NCI-H1092 (cell line): ENCODE measurements around the gene PLS1.
A peak's percentile ranks its signal among the peaks of the same experiment; 100 is the strongest.
"Not testable (repeated sequence)": the region's sequence is repeated elsewhere in the genome, so short reads cannot be mapped to it uniquely, and the experiment has no call there.

Experiments used
- DNase-seq: peaks from one replicate; lab custom pipeline; 2025; lab: John Stamatoyannopoulos, UW

PLS1 gene

DNA sequence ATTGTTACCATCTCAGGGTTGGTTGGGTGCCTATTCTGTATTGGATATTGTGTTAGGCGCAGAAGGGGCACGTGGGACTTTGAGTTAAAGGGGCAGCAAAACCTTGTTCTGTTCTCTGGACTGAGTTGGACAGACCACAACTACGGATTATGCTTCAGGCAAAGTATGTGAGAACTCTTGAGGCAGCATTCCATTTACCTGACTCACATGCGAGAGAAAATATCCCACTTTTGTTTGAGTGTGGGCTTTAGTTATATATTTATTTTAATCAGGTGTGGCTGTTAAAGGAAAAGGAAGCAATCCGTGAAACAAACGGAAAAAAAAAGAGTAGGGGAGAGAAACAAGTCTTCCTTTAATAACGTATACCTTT lies 627 bp upstream of the PLS1 start:
- no peak for DNase-seq

GRCh38 chr3:142596726-142597088 lies 514 bp downstream of the PLS1 start:
- no peak for DNase-seq

GRCh38 chr3:142597906-142598305 lies 1.7 kb downstream of the PLS1 start:
- no peak for DNase-seq

GRCh38 chr3:142601713-142602112 lies 5.5 kb downstream of the PLS1 start:
- DNase-seq, result no peak

GRCh38 chr3:142602619-142603385 lies 6.6 kb downstream of the PLS1 start:
- no peak for DNase-seq

DNA sequence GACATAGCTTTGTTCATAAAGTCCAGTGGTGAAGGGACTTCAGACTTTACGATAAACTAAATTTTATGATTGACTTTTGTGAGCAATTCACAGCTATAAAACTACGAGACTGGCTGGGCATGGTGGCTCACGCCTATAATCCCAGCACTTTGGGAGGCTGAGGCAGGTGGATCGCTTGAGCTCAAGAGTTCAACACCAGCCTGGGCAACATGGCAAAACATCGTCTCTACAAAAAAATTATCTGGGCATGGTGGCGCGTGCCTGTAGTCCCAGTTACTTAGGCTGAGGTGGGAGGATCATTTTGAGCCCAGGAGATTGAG lies 7.2 kb downstream of the PLS1 start:
- DNase-seq, result not testable (repeated sequence)

- DNase-seq, result no peak
Measured at GRCh38 chr3:142604940-142605339, 8.7 kb downstream of the PLS1 start.

GRCh38 chr3:142608631-142609030 lies 12.4 kb downstream of the PLS1 start:
- no peak for DNase-seq

DNA sequence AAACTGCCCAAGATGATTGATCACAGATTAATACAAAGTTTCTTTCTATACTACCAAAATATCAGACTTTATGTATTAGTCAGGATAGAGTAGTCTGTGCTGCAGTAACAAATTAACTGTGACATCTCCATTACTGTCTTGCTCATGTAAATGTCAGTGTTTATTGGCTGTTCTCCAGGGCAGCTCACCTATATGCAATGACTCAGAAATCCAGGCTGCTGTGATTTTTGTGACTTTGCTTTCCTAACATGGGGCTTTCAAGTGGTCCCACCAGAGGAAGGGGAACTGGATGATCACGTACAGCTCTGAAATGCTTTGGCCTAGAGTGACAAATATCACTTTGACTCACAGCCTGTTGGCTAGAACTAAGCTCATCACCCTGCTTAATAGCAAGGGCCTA lies 12.9 kb downstream of the PLS1 start:
- DNase-seq, result no peak

DNA sequence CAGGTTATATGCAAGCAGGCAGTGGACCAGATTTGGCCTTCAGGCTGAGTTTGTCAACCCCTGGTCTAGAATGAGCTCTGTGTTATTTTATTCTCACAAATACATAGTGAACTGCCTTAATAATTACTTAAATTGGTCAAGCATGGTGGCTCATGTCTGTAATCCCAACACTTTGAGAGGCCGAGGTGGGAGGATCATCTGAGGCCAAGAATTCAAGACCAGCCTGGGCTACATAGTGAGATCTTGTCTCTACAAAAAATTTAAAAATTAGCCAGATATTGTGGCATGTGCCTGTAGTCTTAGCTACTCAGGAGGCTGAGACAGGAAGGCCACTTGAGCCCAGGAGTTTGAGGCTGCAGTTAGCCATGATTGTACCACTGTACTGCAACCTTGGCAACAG lies 15.0 kb downstream of the PLS1 start:
- DNase-seq, result no peak

GRCh38 chr3:142613491-142613890 lies 17.3 kb downstream of the PLS1 start:
- no peak for DNase-seq

- DNase-seq, result no peak
Measured at GRCh38 chr3:142614059-142614626, 17.9 kb downstream of the PLS1 start.

DNA sequence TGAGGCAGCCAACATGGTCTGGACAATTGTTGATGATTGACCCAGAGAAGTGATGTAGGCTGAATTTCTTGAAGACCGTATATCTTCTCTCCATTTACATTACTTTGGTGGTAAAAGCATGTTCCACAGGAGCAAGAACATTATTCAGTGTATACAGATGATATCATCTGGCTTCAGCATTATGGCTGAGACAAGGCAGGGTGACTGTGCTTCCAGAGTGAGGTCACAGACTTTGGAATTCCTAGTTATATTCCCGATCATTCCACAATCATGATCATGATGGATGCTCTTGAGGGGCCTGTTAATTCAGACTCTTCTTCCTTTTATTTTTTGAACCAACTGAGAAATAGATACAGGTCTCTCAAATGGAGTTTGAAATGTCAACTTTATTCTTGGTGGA lies 19.0 kb downstream of the PLS1 start:
- no peak for DNase-seq

DNA sequence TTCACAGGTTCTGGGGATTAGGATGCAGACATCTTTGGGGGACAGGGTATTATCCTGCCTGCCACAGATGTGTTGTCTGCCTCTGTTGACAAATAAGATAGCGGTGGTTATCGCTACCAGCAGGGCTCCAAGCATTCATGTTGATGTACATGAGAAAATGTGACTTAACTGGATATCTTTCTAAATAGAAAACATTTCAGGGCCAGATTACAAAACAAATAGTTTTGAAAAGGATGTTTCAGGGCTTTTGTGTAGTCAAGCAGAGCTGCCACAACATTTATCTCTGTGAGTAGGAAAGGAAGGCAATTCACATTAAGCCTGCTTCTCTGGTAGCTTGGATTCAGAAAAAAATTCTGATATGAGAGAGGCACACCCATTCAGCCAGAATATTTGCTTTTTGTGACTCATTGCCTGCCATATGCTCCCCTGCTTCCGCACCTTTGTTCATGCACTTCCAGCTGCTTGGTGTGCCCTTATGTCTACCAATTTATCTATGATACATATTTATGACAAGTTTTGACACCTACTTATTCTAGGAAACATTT lies 22.8 kb downstream of the PLS1 start:
- peak; percentile 79 for DNase-seq

DNA sequence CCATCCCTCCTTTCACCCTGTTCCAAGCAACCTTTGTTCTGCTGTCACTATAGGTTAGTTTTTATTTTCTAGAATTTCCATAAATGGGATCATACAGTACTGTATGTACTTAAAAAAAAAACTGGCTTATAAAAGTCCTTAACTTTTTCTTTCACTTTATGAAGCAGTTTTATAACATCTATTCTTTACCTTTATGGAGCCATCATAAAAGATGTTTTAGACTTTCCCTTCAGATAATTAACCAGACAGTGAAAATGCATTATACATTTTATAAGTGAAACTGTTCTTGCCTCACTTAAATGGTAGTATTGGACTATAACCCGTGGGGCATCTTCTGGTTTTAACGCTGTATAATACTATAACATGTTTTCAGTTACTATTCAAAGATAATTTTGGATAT lies 26.2 kb downstream of the PLS1 start:
- DNase-seq, result no peak

GRCh38 chr3:142623194-142623593 lies 27.0 kb downstream of the PLS1 start:
- no peak for DNase-seq

- no peak for DNase-seq
Measured at GRCh38 chr3:142624341-142625152, 28.4 kb downstream of the PLS1 start.

DNA sequence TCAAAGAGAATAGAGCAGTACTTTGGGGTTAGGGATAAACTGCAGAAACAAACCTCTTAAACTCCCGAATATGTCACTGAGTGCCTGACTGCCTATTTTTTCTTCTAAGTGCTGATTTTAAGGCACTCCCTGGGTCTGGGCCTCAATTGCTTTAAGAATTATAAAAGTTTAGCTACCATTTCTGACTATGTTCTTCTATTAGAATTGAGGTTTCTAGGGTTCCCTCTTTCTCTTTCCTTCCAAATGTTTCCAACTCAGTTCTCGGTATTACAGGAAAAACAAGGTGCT lies 28.9 kb downstream of the PLS1 start:
- DNase-seq, result no peak

GRCh38 chr3:142626971-142627370 lies 30.8 kb downstream of the PLS1 start:
- no peak for DNase-seq

DNA sequence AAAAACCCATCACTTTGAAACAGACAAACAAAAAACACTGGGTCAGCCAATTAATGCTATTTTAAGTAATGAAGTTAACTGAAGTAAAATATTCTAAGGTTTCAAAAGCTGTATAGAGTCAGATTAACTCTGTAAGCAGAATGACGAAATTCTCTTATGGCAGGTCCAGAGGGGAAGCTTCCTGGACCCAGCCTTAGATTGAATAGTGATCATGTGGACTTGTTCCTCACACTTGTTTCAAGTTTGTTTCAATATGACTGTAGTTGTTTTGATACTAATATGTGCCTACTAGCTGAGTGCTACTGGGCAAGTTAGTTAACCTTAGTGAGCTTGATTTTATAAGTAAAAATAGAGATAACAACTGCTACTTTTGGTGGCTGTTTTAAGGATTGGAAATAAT lies 32.6 kb downstream of the PLS1 start:
- no peak for DNase-seq

DNA sequence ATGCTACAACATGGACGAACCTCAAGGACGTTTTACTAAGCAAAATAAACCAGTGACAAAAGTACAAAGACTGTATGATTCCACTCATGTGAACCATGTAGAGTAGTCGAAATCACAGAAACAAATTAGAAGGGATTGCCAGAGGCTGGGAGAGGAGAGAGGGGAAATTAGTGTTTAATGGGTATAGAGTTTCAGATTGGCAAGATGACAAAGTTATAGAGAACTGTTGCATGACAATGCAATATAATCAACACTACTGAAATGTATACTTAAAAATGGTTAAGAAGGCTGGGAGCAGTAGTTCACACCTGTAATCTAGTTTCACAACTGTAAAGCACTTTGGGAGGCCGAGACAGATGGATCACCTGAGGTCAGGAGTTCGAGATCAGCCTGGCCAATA lies 36.9 kb downstream of the PLS1 start:
- no peak for DNase-seq

DNA sequence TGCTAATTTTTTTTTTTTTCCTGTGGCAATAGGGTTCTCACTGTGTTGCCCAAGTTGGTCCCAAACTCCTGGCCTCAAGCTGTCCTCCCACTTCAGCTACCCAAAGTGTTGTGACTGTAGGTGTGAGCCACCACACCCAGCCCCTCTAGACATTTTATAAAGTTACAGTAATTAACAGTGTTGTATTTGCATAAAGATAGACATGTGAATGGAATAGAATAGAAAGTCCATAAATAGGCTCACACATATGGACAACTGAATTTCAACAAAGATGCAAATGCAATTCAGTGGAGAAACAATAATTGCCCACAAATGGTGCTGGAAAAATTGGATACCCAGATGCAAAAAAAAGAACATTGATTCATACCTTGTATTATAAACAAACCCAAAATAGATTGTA lies 39.9 kb downstream of the PLS1 start:
- no peak for DNase-seq

- DNase-seq, result no peak
Measured at GRCh38 chr3:142636664-142637063, 40.5 kb downstream of the PLS1 start.
